Esophagus squamous epithelium (tissue), 5 donors: Measurements from ENCODE around the gene ATXN1. TPM values are rescaled to one million over a fixed set of nuclear protein-coding genes. Genes with fewer than 3 reads are reported as not detected.

ENCODE experiments used
- DNase-seq: peaks from one replicate; lab custom pipeline; 2025; lab: John Stamatoyannopoulos, UW
- H3K27ac ChIP-seq, 4 donors: fragments of 200-600 bp; sonication (generic); one replicate each; pipeline ENCODE4 v1.5.1; 2016 to 2019; ENCODE audit warnings: mild to moderate bottlenecking in 1 of 4
- H3K27me3 ChIP-seq, 4 donors: fragments of 200-600 bp; sonication (generic); 1 replicate in 3 of 4; 2 replicates in 1 of 4; pipeline versions ENCODE4 v1.5.1 to v1.6.0; 2017 to 2021; ENCODE audit warnings: antibody characterized with exemption in 1 of 4
- H3K36me3 ChIP-seq, 3 donors: fragments of 200-600 bp; sonication (generic); one replicate each; pipeline ENCODE4 v1.5.1; 2016 to 2019
- H3K4me1 ChIP-seq, 3 donors: fragments of 200-600 bp; sonication (generic); one replicate each; pipeline ENCODE4 v1.5.1; 2017 to 2019
- H3K4me3 ChIP-seq, 4 donors: fragments of 200-600 bp; sonication (generic); 1 replicate in 3 of 4; 2 replicates in 1 of 4; pipeline ENCODE4 v1.5.1; 2016 to 2019; ENCODE audit warnings: mild to moderate bottlenecking in 2 of 4, moderate library complexity in 1 of 4
- H3K9me3 ChIP-seq, 3 donors: fragments of 200-600 bp; sonication (generic); one replicate each; pipeline ENCODE4 v1.5.1; 2016 to 2019
- CTCF ChIP-seq, 6 experiments: fragments of 450-650 bp in 4 of 6; fragments of 200-600 bp in 2 of 6; sonication (generic) in 2 of 6; IDR thresholded peaks; one replicate each; pipeline ENCODE4 v1.5.1; 2016 to 2019; ENCODE audit warnings: antibody characterized with exemption in 6 of 6, mild to moderate bottlenecking in 4 of 6, moderate library complexity in 4 of 6
- POLR2A ChIP-seq, 4 donors: fragments of 450-650 bp; IDR thresholded peaks; one replicate each; pipeline ENCODE4 v1.6.1; 2017; ENCODE audit warnings: antibody characterized with exemption in 4 of 4, mild to moderate bottlenecking in 4 of 4, moderate library complexity in 3 of 4
- WGBS, 2 donors: methylation state at CpG; one replicate each; pipeline ENCODE4 v1.1.5; 2018; 5-methylcytosine and 5-hydroxymethylcytosine counted together
- intact Hi-C: fragments of 100-400 bp; cut with DNase I; formaldehyde crosslinking; loops from one replicate; pipeline ENCODE4 v1.15.0; 2022
- total RNA-seq, 4 donors: library from RNA; depleted of rRNA; stranded (reverse); fragments of >200 nt; gene quantifications; one replicate each; pipeline ENCODE4 v1.1.0, GENCODE V29; 2016
- donor health status: DM: yes; HTN: yes; CAD: no.

The ATXN1 gene
- total RNA-seq, 4 donors from 2014 or later: 17.5 to 50.5 (median 28.5) TPM

GRCh38 chr6:16720861-16721260, 40.4 kb downstream of the ATXN1 start:
- Histone ChIP-seq H3K27ac (peak overlapping the region in 2 of 4 donors; percentile 80 to 83), H3K27me3 (no peaks in the 10 kb centered on the region), H3K9me3 (no peaks in the 10 kb centered on the region), H3K4me3 (no peak overlapping the region), H3K36me3 (peaks cover 0 to 8% (median 0%) of the 10 kb centered on the region in 3 donors), H3K4me1 (peaks cover 36 to 87% (median 54%) of the 10 kb centered on the region in 3 donors)
- 65 to 80% methylated on average over 4 of the region's 4 CpGs for WGBS, 2 donors
- DNase-seq: no peak
- TF ChIP-seq POLR2A (IDR thresholded peaks at IDR 0.05) (no peak), CTCF (IDR thresholded peaks at IDR 0.05) (no peak)
- intact Hi-C loops: no loop called here

GRCh38 chr6:16719488-16719887, 41.8 kb downstream of the ATXN1 start:
- H3K27me3 ChIP-seq: no peaks in the 10 kb centered on the region
- H3K4me1 ChIP-seq: peaks cover 24 to 73% (median 41%) of the 10 kb centered on the region in 3 donors
- no peak overlapping the region for H3K4me3 ChIP-seq
- no peak for DNase-seq
- intact Hi-C loops: no loop called here
- TF ChIP-seq POLR2A (IDR thresholded peaks at IDR 0.05) (no peak), CTCF (IDR thresholded peaks at IDR 0.05) (no peak)
- H3K9me3 ChIP-seq: no peaks in the 10 kb centered on the region
- WGBS, 2 donors: 90% methylated on average over 8 of the region's 8 CpGs
- H3K27ac ChIP-seq: no peak overlapping the region
- H3K36me3 ChIP-seq: peaks cover 0 to 8% (median 0%) of the 10 kb centered on the region in 3 donors

GRCh38 chr6:16718356-16718755, 42.9 kb downstream of the ATXN1 start:
- Histone ChIP-seq H3K4me3 (no peak overlapping the region), H3K9me3 (no peaks in the 10 kb centered on the region), H3K4me1 (peaks cover 20 to 68% (median 34%) of the 10 kb centered on the region in 3 donors), H3K36me3 (peaks cover 0 to 8% (median 0%) of the 10 kb centered on the region in 3 donors), H3K27ac (peak overlapping the region in 1 of 4 donors; percentile 35), H3K27me3 (no peaks in the 10 kb centered on the region)
- no peak for DNase-seq
- no peak for TF ChIP-seq POLR2A (IDR thresholded peaks at IDR 0.05)
- TF ChIP-seq CTCF (IDR thresholded peaks at IDR 0.05): no peak
- intact Hi-C loops: no loop called here
- 45 to 59% methylated on average over 3 of the region's 3 CpGs for WGBS, 2 donors

- peak overlapping the region in 1 of 4 donors; percentile 35 for H3K27ac ChIP-seq
Observed at GRCh38 chr6:16717275-16717942, 43.9 kb downstream of the ATXN1 start.

More at GRCh38 chr6:16717275-16717942, 43.9 kb downstream of the ATXN1 start:
- 88 to 92% methylated on average over 8 to 9 of the region's 9 CpGs for WGBS, 2 donors
- no peak for TF ChIP-seq POLR2A (IDR thresholded peaks at IDR 0.05)
- no peak for TF ChIP-seq CTCF (IDR thresholded peaks at IDR 0.05)
- H3K36me3 ChIP-seq: peaks cover 0 to 8% (median 0%) of the 10 kb centered on the region in 3 donors
- no peaks in the 10 kb centered on the region for H3K27me3 ChIP-seq
- DNase-seq: no peak
- H3K4me3 ChIP-seq: no peak overlapping the region
- intact Hi-C loops: no loop called here
- H3K4me1 ChIP-seq: peaks cover 16 to 68% (median 35%) of the 10 kb centered on the region in 3 donors
- H3K9me3 ChIP-seq: no peaks in the 10 kb centered on the region
